GM12801 (cell line): ENCODE measurements around the gene RNF34.

Experiments used
- TF ChIP-seq, protein P1 (sequence below): IDR thresholded peaks from one replicate; pipeline ENCODE4 v1.5.1; 2011; ENCODE audit warnings: control low read depth; ENCODE audit not compliant: insufficient read length; ENCODE audit errors: extremely low read depth

RNF34 gene

DNA sequence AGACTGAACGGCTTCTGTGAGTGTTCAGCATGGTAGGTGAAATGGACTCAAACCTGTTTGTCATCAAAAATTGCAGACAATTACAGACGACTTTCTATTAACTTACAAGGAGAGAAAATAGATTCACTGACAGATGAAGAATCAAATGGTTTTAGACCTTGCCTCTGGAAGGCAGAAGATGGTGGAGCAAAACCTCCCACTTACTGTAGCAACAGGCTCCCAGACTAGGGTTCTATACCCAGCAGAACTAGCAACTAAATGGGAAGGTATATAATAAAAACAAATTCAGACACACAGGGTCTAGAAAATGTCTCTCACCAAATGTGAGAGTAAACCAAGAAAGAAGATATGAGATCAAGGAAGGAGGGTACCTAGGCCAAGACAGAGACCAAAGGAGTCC lies 36.8 kb downstream of the RNF34 start:
- TF ChIP-seq, protein P1, sequence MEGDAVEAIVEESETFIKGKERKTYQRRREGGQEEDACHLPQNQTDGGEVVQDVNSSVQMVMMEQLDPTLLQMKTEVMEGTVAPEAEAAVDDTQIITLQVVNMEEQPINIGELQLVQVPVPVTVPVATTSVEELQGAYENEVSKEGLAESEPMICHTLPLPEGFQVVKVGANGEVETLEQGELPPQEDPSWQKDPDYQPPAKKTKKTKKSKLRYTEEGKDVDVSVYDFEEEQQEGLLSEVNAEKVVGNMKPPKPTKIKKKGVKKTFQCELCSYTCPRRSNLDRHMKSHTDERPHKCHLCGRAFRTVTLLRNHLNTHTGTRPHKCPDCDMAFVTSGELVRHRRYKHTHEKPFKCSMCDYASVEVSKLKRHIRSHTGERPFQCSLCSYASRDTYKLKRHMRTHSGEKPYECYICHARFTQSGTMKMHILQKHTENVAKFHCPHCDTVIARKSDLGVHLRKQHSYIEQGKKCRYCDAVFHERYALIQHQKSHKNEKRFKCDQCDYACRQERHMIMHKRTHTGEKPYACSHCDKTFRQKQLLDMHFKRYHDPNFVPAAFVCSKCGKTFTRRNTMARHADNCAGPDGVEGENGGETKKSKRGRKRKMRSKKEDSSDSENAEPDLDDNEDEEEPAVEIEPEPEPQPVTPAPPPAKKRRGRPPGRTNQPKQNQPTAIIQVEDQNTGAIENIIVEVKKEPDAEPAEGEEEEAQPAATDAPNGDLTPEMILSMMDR, result no peak

DNA sequence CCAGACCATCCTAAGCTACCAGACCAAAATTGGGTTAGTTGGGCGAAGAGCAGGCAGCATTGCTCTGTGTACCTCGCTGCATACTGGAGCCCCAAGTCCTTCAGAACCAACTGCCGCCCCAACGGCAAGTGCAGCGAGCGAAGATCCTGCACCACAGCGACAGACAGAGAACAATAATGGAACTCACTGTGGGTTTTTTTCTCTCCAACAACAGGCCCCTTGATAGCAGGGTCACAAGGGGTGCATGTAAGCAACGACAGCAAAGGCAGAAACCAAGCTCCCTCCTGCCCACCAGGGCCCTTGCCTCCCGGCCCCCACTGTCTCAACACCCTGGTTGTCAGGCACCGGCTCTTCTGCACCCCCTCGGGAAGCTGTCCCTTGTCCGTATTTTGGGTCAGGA lies 39.0 kb downstream of the RNF34 start:
- TF ChIP-seq, protein P1, result no peak

DNA sequence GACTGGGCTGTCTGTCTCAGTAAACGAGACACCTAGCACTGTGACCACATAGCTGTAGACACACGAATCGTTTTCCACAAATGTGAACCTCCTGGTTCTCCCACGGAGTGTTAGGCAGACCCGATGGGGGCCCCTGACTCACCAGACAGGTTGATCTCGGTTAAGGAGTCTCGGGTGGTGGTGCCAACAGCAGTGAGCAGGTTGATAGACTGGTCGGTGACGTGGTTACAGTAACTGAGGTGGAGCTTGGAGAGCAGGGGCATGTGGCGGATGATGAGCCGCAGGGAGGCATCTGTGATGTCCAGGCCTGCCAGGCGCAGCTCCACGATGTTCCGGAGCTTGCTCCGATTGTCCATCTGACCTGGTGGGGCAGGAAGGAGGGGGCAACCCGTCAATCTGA lies 39.8 kb downstream of the RNF34 start:
- TF ChIP-seq, protein P1, result no peak

DNA sequence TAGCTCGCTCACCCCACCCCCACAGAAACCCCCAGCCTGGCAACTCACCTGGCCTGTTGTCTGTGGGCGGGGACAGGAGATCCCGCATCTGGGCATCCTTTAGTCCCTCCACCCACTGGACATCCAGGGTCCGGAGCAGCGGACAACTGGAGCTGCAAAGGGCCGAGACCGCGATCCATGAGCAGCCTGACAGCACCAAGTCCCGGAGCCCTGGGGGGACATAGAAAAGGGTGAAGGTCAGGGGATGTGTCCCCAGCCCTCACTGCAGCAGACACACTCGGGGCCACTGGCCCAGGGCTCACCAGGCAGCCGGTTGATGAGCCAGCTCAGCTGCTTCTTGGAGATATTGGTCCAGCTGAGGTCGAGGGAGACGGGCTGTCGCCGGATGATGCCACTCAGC lies 40.9 kb downstream of the RNF34 start:
- TF ChIP-seq, protein P1, result no peak

DNA sequence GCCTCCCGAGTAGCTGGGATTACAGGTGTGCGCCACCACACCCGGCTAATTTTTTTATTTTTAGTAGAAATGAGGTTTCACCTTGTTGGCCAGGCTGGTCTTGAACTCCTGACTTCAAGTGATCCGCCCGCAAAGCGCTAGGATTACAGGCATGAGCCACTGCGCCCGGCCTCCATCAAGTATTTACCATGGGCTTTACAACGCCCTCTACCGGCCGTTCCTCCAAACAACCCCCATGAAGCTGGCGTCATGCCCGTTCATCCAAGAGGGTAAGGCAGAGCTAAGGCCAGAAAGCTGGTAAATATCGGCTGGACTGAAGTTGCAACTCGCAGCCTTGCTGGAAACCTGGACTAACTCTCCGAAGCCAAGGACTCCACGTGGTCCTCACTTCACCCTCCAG lies 41.6 kb downstream of the RNF34 start:
- TF ChIP-seq, protein P1, result no peak

DNA sequence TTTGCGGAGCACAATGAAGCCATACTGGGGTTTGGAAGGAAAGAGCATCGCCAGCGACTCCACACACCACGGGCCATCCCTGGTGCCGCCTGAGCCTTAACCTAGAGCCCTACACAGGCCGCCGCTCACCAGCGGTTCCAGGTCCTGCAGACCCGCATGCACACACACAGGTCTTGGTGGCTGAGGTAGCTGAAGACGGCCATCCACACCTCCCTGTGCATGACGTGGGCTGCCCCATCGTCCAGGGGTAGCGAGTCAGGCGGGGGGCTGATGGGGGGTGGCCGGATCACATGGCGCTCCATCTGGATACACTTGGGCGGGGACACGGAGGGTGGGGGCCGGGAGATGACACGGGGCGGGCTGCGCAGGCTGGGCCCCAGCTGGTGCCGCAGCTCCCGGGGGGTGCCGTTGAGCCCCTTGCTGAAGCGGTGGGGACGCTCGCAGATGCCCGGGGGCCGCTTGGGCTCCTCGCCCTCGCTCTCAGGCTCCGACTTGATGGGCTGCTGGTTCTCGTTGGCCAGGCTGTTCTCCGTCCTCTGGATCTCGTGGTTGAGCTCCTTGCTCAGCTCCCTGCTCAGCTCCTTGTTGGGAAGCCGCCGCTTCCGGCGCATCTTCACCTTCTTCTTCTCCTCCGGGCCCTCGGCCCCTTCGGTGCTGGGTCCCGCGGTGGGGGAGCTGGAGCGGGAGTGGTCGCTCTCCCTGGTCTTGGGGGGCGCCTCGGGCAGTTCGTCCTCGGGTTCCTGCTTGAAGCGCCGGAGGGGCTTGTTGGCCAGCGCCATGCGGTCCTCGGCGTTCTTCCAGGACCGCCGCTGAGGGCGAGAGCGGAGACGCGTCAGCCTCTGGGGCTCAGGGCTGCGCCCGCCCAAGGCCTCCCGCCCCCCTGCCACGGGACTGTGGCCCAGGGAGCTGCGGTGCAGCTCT lies 42.4 kb downstream of the RNF34 start:
- TF ChIP-seq, protein P1, result no peak

DNA sequence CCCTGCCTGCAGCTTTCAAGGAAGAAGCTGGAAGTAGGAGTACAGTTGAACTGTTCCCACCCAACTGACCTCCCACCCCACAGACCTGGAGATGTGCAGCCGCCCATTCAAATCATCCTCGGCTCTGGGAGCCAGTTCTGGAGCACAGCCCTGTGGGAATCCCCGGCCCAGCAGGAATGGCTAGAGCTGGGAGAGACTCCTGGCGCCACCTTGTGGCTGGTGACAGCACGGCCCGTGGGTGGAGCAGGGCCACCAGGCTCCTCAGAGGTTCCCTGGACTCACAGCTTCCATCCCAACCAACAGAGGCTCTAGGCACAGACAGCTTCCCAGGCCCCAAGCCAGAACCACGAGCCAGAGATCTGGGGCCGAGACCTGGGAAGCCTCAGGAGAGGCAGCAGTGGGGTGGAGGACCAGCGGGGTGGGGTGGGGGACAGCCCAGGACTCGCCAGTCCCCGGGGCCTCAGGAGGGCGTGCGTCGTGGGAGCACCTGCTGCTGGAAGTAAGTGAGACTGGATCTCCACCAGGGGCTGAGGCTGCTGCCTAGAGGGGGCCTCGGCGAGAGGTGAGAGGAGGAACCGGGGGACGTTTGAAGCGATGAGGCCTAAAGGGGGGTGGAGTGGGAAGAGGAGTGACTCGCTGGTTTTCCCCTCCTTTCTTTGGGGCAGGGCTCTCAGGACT lies 43.4 kb downstream of the RNF34 start:
- TF ChIP-seq, protein P1, result no peak
